Measurements from ENCODE around the gene SLC25A20.
A peak's percentile ranks its signal among the peaks of the same experiment; 100 is the strongest.

The SLC25A20 gene

DNA sequence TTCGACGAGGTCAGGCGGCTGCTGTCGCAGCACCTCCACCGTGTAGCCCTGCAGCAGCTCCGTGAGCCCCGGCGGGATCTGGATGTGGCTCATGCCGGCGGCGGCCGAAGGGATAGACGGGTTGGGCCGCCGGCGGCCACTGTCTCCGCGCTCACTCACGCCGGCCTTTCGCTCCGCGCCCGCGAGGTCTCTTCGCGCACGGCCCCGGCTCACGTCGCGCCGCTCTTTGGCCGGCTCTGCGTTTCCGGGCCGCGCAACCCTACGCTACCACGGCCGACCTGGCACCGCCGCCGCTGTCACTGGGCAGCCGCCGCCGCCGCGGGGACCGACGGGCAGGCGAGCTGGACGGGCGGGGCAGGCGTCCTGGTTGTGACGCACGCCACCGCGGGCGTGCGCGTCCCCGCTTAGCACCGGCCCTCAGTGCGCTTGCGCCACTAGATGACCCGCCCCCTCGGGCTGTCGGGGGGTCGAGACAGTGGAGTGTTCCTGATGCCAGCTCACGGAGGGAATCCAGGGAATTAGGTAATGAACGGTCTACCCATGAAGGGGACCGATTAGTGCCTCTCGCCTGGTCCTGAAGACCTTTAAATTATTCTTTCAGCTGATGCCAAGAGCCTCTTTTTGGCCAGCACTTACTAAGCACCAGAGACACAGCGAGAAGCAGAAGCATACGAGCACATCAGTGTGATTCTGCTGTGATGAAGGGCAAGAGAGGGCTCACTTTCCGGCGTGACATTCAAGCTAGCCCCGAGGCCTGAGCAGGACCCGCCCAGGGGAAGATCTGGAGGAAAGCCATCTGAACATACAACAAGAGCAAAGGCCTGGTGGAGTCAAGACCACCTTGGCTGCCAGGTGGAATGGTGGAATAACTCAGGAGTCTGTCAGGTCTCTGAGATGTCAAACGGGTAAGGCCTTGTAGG is 50.9 kb downstream of the SLC25A20 start, which contains the start of gene PRKAR2A:
Gene PRKAR2A, minus strand, starts transcription at position 371 of the 920 bp plus-strand sequence. Its CDS starts 278 bp downstream, at position 93.
- DNase-seq = peak; percentile 91
- peak within 1 kb of the TSS; percentile 83 for H3K27ac ChIP-seq
- peaks cover 6% of the 10 kb centered on the region for H3K36me3 ChIP-seq
- H3K27me3 ChIP-seq (ENCODE audit: insufficient read depth, low read depth, severe bottlenecking) = no peaks in the 10 kb centered on the region
- peak within 1 kb of the TSS; percentile 61 for H3K4me3 ChIP-seq (ENCODE audit: low read depth, low read length)
- H3K9me3 ChIP-seq (ENCODE audit: severe bottlenecking) = no peaks in the 10 kb centered on the region
- TF ChIP-seq, protein P1, sequence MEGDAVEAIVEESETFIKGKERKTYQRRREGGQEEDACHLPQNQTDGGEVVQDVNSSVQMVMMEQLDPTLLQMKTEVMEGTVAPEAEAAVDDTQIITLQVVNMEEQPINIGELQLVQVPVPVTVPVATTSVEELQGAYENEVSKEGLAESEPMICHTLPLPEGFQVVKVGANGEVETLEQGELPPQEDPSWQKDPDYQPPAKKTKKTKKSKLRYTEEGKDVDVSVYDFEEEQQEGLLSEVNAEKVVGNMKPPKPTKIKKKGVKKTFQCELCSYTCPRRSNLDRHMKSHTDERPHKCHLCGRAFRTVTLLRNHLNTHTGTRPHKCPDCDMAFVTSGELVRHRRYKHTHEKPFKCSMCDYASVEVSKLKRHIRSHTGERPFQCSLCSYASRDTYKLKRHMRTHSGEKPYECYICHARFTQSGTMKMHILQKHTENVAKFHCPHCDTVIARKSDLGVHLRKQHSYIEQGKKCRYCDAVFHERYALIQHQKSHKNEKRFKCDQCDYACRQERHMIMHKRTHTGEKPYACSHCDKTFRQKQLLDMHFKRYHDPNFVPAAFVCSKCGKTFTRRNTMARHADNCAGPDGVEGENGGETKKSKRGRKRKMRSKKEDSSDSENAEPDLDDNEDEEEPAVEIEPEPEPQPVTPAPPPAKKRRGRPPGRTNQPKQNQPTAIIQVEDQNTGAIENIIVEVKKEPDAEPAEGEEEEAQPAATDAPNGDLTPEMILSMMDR (IDR thresholded peaks at IDR 0.05; ENCODE audit: low read depth, low read length) = no peak

DNA sequence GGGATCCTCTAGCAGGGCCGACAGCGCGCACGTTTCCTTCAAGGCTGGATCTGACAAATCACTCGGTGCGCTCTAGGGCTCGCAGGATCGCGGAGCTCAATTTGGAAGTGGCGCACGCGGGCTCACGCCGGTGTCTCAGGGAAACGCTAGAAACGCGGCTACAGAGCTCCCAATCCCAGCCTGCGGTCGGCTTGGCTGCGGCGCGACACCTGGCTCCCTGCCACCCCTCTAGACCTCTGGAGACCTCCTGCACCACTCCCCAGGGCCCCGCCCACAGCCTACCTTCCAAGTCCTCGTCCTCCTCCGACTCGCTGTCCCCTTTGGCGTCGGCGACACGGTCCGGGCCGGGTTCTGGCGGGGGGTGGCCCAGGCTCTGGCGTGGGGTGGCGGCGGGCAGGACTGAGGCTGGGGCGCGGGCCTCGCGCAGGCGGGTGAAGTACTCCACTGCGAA is 51.6 kb downstream of the SLC25A20 start:
- DNase-seq = peak; percentile 77

DNA sequence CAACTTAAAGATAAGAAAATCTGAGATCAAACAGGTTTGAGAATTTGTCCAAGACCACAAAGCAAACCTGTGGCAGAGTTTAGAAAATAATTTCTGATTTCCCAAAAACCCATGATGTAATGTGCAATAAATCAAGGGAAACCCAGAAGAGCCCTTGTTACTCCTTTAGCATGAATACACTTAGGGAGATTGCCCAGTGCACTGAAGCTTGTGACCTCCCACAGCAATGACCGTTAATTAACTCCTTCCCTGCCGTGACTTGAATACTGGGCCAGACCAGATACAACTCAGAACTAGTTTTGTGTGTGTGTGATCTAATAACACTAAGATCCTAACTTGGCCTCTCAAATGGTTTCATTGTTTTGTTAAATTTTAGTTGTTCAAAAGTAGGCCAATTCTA is 53.5 kb downstream of the SLC25A20 start:
- Histone ChIP-seq H3K9me3 (ENCODE audit: severe bottlenecking) (no peaks in the 10 kb centered on the region), H3K27ac (no peak overlapping the region), H3K36me3 (peaks cover 6% of the 10 kb centered on the region), H3K4me3 (ENCODE audit: low read depth, low read length) (no peak overlapping the region), H3K27me3 (ENCODE audit: insufficient read depth, low read depth, severe bottlenecking) (no peaks in the 10 kb centered on the region)
- TF ChIP-seq, protein P1 (IDR thresholded peaks at IDR 0.05; ENCODE audit: low read depth, low read length) = no peak
- no peak for DNase-seq

More for the DNA sequence above, 51.6 kb downstream of the SLC25A20 start:
- Histone ChIP-seq H3K27me3 (ENCODE audit: insufficient read depth, low read depth, severe bottlenecking) (no peaks in the 10 kb centered on the region), H3K27ac (peak overlapping the region; percentile 83), H3K4me3 (ENCODE audit: low read depth, low read length) (peak overlapping the region; percentile 61), H3K9me3 (ENCODE audit: severe bottlenecking) (no peaks in the 10 kb centered on the region), H3K36me3 (peaks cover 6% of the 10 kb centered on the region)
- TF ChIP-seq, protein P1 (IDR thresholded peaks at IDR 0.05; ENCODE audit: low read depth, low read length) = no peak

DNA sequence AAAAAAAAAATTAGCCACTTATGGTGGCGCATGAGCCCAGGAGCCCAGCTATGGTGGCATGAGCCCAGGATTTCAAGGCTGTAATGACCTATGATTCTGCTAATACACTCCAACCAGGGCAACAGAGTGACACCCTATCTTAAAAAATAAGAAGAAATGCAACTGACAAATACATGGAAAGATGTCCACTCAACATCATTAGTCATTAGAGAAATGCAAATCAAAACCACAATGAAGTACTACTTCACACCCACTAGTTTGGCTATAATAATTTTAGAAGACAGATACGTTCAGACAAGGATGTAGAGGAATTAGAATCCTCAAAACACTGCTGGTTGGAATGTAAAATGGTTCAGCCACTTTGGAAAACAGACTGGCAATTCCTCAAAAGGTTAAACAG is 61.5 kb downstream of the SLC25A20 start:
- Histone ChIP-seq H3K27me3 (ENCODE audit: insufficient read depth, low read depth, severe bottlenecking) (no peaks in the 10 kb centered on the region), H3K4me3 (ENCODE audit: low read depth, low read length) (no peak overlapping the region), H3K27ac (no peak overlapping the region), H3K36me3 (no peaks in the 10 kb centered on the region), H3K9me3 (ENCODE audit: severe bottlenecking) (no peaks in the 10 kb centered on the region)
- TF ChIP-seq, protein P1 (IDR thresholded peaks at IDR 0.05; ENCODE audit: low read depth, low read length) = no peak
- DNase-seq = no peak

DNA sequence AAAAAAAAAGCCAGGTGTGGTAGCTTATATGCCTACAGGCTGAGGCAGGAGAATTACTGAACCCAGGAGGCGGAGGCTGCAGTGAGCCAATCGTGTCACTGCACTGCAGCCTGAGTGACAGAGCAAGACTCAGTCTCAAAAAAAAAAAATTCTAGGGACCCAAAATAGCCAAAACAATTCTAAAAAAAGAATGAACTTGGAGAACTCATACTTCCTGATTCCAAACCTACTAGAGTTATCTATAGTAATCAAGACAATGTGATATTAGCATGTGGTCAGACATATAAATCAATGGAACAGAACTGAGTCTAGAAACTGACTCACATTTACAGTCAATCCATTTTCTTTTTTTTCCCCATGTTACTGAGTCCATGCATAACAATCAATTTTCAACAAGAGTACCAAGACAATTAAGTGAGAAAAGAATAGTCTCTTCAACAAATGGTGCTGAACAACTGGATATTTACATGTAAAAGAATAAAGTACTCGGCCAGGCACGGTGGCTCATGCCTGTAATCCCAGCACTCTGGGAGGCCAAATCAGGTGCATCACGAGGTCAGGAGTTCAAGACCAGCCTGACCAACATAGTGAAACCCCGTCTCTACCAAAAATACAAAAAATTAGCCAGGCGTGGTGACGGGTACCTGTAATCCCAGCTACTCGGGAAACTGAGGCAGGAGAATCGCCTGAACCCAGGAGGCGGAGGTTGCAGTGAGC is 62.9 kb downstream of the SLC25A20 start:
- Histone ChIP-seq H3K27ac (no peak overlapping the region), H3K9me3 (ENCODE audit: severe bottlenecking) (no peaks in the 10 kb centered on the region), H3K4me3 (ENCODE audit: low read depth, low read length) (no peak overlapping the region), H3K36me3 (no peaks in the 10 kb centered on the region), H3K27me3 (ENCODE audit: insufficient read depth, low read depth, severe bottlenecking) (no peaks in the 10 kb centered on the region)
- no peak for DNase-seq
- TF ChIP-seq, protein P1 (IDR thresholded peaks at IDR 0.05; ENCODE audit: low read depth, low read length) = no peak
